PC-9 (cell line): ENCODE measurements around the gene MTMR2. TPM values are rescaled to one million over a fixed set of nuclear protein-coding genes. Genes with fewer than 3 reads are reported as not detected.
A peak's percentile ranks its signal among the peaks of the same experiment; 100 is the strongest.

ENCODE experiments used
- BruUV-seq: library from RNA; stranded (reverse); fragments of 400-500 nt; replicated peaks from 2 replicates; lab custom pipeline; 2021; lab: Mats Ljungman, UMichigan
- CTCF ChIA-PET: fragments of 300-600 bp; sonication (Branson Sonifier 250); formaldehyde crosslinking; loops from one replicate; lab custom pipeline; 2022; ENCODE audit warnings: antibody characterized with exemption; lab: Charles Lee
- POLR2A ChIA-PET: fragments of 300-600 bp; sonication (Branson Sonifier 250); formaldehyde crosslinking; loops from one replicate; lab custom pipeline; 2022; ENCODE audit warnings: antibody characterized with exemption; ENCODE audit not compliant: unreplicated experiment; lab: Charles Lee
- DNase-seq, 2 experiments: peaks; one replicate each; pipeline versions ENCODE4 v3.0.0 to v3.0.0-alpha.2; 2015 to 2022; ENCODE audit warnings: mixed read lengths in 1 of 2
- H2AFZ ChIP-seq: fragments of 200-600 bp; sonication (generic); 2 replicates; pipeline ENCODE4 v1.8.1; 2017; ENCODE audit warnings: antibody characterized with exemption
- H3F3A ChIP-seq: fragments of 200-600 bp; sonication (generic); 2 replicates; pipeline ENCODE4 v1.8.1; 2017; ENCODE audit warnings: antibody characterized with exemption, mild to moderate bottlenecking, low read depth; ENCODE audit not compliant: insufficient read depth
- H3K27ac ChIP-seq: fragments of 200-600 bp; sonication (generic); 2 replicates; pipeline ENCODE4 v1.6.1; 2016; ENCODE audit warnings: mixed run types
- H3K27me3 ChIP-seq: fragments of 200-600 bp; sonication (generic); 2 replicates; pipeline ENCODE4 v1.6.1; 2016; ENCODE audit warnings: low read depth, mixed run types; ENCODE audit not compliant: insufficient read depth
- H3K36me3 ChIP-seq: fragments of 200-600 bp; sonication (generic); 2 replicates; pipeline ENCODE4 v1.6.1; 2016; ENCODE audit warnings: low read depth, mixed run types
- H3K4me1 ChIP-seq: fragments of 200-600 bp; sonication (generic); replicated peaks from 2 replicates; pipeline ENCODE4 v1.6.1; 2016; ENCODE audit warnings: mixed run types; ENCODE audit not compliant: insufficient read depth
- H3K4me2 ChIP-seq: fragments of 200-600 bp; sonication (generic); 2 replicates; pipeline ENCODE4 v1.6.1; 2017; ENCODE audit warnings: mixed run types
- H3K4me3 ChIP-seq: fragments of 200-600 bp; sonication (generic); 2 replicates; pipeline ENCODE4 v1.6.1; 2016; ENCODE audit warnings: mixed run types
- H3K79me2 ChIP-seq: fragments of 200-600 bp; sonication (generic); 2 replicates; pipeline ENCODE4 v1.6.1; 2017; ENCODE audit warnings: low read depth, mixed run types
- H3K9me2 ChIP-seq: fragments of 200-600 bp; sonication (generic); 2 replicates; pipeline ENCODE4 v1.8.1; 2017; ENCODE audit warnings: mild to moderate bottlenecking; ENCODE audit not compliant: insufficient read depth
- H3K9me3 ChIP-seq: fragments of 200-600 bp; sonication (generic); 2 replicates; pipeline ENCODE4 v1.8.1; 2016; ENCODE audit warnings: low read depth; ENCODE audit not compliant: insufficient read depth
- H4K20me1 ChIP-seq: fragments of 200-600 bp; sonication (generic); 2 replicates; pipeline ENCODE4 v1.8.1; 2017; ENCODE audit not compliant: insufficient read depth
- EZH2 ChIP-seq: fragments of 200-600 bp; sonication (generic); IDR thresholded peaks from 2 replicates; pipeline ENCODE4 v1.8.0; 2017; ENCODE audit warnings: antibody characterized with exemption, low read depth
- intact Hi-C: fragments of 100-400 bp; cut with micrococcal nuclease; formaldehyde crosslinking; loops from one replicate; pipeline ENCODE4 v1.10.0; 2022; ENCODE audit not compliant: unreplicated experiment
- total RNA-seq: library from RNA; stranded (reverse); gene quantifications from 2 replicates; pipeline ENCODE4 v1.2.3, GENCODE V29; 2021
- TF ChIP-seq, protein P1 (sequence below): fragments of 200-600 bp; sonication (generic); conservative IDR thresholded peaks from 2 replicates; pipeline ENCODE4 v1.6.1; 2017; ENCODE audit warnings: mixed run types, antibody characterized with exemption, mild to moderate bottlenecking, moderate library complexity

The MTMR2 gene
- total RNA-seq, 1 experiment from 2014 or later = 60.7 TPM

DNA sequence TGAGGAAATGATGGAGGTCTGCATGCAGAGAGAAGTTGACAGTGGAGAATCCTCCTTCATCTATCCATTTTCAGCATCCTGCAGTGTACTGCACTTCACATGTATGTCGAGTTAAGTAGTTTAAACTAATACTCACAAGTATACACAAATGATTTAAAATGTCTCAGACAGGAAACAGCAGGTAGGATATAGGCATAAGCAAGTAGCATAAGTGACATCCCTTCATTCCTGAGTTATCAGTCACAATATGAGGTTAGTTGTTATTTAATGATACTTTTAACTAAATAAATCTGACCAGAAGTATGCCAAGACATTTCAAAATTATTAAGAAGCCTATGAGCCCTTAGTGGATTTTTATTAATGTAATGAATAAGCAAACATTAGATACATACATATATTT lies 37.4 kb downstream of the MTMR2 start:
- no peaks in the 10 kb centered on the region; the same call in 1 of the 2 replicates for H3K4me1 ChIP-seq
- ChIA-PET CTCF (no interaction called here), POLR2A (no interaction called here)
- peaks cover 43% of the 10 kb centered on the region for H3K36me3 ChIP-seq
- H3K27ac ChIP-seq = no peak overlapping the region
- no peaks in the 10 kb centered on the region for H3K9me3 ChIP-seq
- DNase-seq = no peak
- H2AFZ ChIP-seq = no peak overlapping the region
- H3K4me2 ChIP-seq = no peak overlapping the region
- H3K9me2 ChIP-seq = no peaks in the 10 kb centered on the region
- no peak overlapping the region for H3K4me3 ChIP-seq
- TF ChIP-seq, protein P1, sequence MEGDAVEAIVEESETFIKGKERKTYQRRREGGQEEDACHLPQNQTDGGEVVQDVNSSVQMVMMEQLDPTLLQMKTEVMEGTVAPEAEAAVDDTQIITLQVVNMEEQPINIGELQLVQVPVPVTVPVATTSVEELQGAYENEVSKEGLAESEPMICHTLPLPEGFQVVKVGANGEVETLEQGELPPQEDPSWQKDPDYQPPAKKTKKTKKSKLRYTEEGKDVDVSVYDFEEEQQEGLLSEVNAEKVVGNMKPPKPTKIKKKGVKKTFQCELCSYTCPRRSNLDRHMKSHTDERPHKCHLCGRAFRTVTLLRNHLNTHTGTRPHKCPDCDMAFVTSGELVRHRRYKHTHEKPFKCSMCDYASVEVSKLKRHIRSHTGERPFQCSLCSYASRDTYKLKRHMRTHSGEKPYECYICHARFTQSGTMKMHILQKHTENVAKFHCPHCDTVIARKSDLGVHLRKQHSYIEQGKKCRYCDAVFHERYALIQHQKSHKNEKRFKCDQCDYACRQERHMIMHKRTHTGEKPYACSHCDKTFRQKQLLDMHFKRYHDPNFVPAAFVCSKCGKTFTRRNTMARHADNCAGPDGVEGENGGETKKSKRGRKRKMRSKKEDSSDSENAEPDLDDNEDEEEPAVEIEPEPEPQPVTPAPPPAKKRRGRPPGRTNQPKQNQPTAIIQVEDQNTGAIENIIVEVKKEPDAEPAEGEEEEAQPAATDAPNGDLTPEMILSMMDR = no peak
- no peak for TF ChIP-seq EZH2
- BruUV-seq = no TSS peak
- H3K79me2 ChIP-seq = peaks cover 20% of the 10 kb centered on the region
- 0 out of 2 replicates have a peak, but pooled peaks cover 1% of the 10 kb centered on the region for H4K20me1 ChIP-seq
- no peaks in the 10 kb centered on the region for H3K27me3 ChIP-seq
- H3F3A ChIP-seq = no peaks in the 10 kb centered on the region
- intact Hi-C loops = no loop called here

- intact Hi-C loops = no loop called here
- ChIA-PET CTCF (no interaction called here), POLR2A (interaction anchor here (0.8 kb wide), 1 partner anchor 1588 kb away, joined by 5 read pairs; no protein-coding TSS in a partner anchor)
- Histone ChIP-seq H3K4me1 (no peaks in the 10 kb centered on the region; the same call in 1 of the 2 replicates), H3K9me2 (no peaks in the 10 kb centered on the region), H4K20me1 (no peaks in the 10 kb centered on the region), H3K9me3 (no peaks in the 10 kb centered on the region), H3K36me3 (peaks cover 50% of the 10 kb centered on the region), H3F3A (no peaks in the 10 kb centered on the region), H3K79me2 (peaks cover 12% of the 10 kb centered on the region; the same call in 1 of the 2 replicates), H3K4me2 (no peak overlapping the region), H2AFZ (no peak overlapping the region), H3K27ac (peak overlapping the region; percentile 4; the same call in 1 of the 2 replicates), H3K27me3 (no peaks in the 10 kb centered on the region), H3K4me3 (no peak overlapping the region)
- no TSS peak for BruUV-seq
- no peak for TF ChIP-seq EZH2
- TF ChIP-seq, protein P1 = no peak
- peak in 1 of 2 experiments; percentile 18 for DNase-seq
Measured at GRCh38 chr11:95884802-95885201, 39.1 kb downstream of the MTMR2 start.

GRCh38 chr11:95884376-95884775 lies 39.5 kb downstream of the MTMR2 start:
- BruUV-seq = no TSS peak
- H3K27ac ChIP-seq = 0 out of 2 replicates have a peak overlapping the region, but pooled peaks have one; percentile 4
- no peak overlapping the region for H3K4me3 ChIP-seq
- H3F3A ChIP-seq = 0 out of 2 replicates have a peak, but pooled peaks cover 4% of the 10 kb centered on the region
- H3K36me3 ChIP-seq = peaks cover 49% of the 10 kb centered on the region
- 0 out of 2 replicates have a peak, but pooled peaks cover 1% of the 10 kb centered on the region for H3K9me3 ChIP-seq
- ChIA-PET POLR2A (interaction anchor here (0.5 to 0.8 kb wide), 3 partner anchors 271 to 1589 kb away, joined by 3 to 12 read pairs (median 5); no protein-coding TSS in a partner anchor), CTCF (no interaction called here)
- intact Hi-C loops = no loop called here
- TF ChIP-seq, protein P1 = no peak
- no peak for TF ChIP-seq EZH2
- peak in 1 of 2 experiments; percentile 32 for DNase-seq
- H3K27me3 ChIP-seq = no peaks in the 10 kb centered on the region
- no peaks in the 10 kb centered on the region for H4K20me1 ChIP-seq
- no peak overlapping the region for H2AFZ ChIP-seq
- H3K4me1 ChIP-seq = no peaks in the 10 kb centered on the region; the same call in 1 of the 2 replicates
- no peak overlapping the region for H3K4me2 ChIP-seq
- peaks cover 9% of the 10 kb centered on the region; the same call in 1 of the 2 replicates for H3K79me2 ChIP-seq
- no peaks in the 10 kb centered on the region for H3K9me2 ChIP-seq
